Chondrocyte (in vitro differentiated cells): ENCODE results near the gene FLNA. TPM values are rescaled to one million over a fixed set of nuclear protein-coding genes. Genes with fewer than 3 reads are reported as not detected.
"Not testable (repeated sequence)": the region's sequence is repeated elsewhere in the genome, so short reads cannot be mapped to it uniquely, and the experiment has no call there.

Experiments used
- DNase-seq: peaks from one replicate; pipeline ENCODE4 v3.0.0; 2021; ENCODE audit warnings: mixed read lengths, low spot score
- H3K27ac Mint-ChIP-seq: one replicate; pipeline ENCODE4 v1.8.0; 2021; ENCODE audit warnings: mild to moderate bottlenecking, moderate library complexity, mixed read lengths; ENCODE audit not compliant: unreplicated experiment
- H3K27me3 Mint-ChIP-seq: 2 replicates; pipeline ENCODE4 v1.8.0; 2021; ENCODE audit warnings: low read depth, mixed read lengths
- H3K36me3 Mint-ChIP-seq: 2 replicates; pipeline ENCODE4 v1.8.0; 2021; ENCODE audit warnings: low read depth, mixed read lengths
- H3K4me1 Mint-ChIP-seq: 2 replicates; pipeline ENCODE4 v1.8.0; 2021; ENCODE audit warnings: low read depth, mild to moderate bottlenecking, mixed read lengths
- H3K4me3 Mint-ChIP-seq: one replicate; pipeline ENCODE4 v1.8.0; 2021; ENCODE audit warnings: mild to moderate bottlenecking, moderate library complexity, mixed read lengths; ENCODE audit not compliant: unreplicated experiment
- H3K9me3 Mint-ChIP-seq: 2 replicates; pipeline ENCODE4 v1.8.0; 2021; ENCODE audit warnings: low read depth, mixed read lengths
- CTCF ChIP-seq: fragments of 200-600 bp; sonication (generic); IDR thresholded peaks from 2 replicates; pipeline ENCODE4 v1.5.0; 2021; ENCODE audit warnings: antibody characterized with exemption, mild to moderate bottlenecking, moderate library complexity
- total RNA-seq: library from RNA; stranded (reverse); gene quantifications from 3 replicates; pipeline ENCODE4 v1.2.1, GENCODE V29; 2021

Gene FLNA
- total RNA-seq, 1 donor from 2014 or later: 4,327 TPM

- H3K27me3 Mint-ChIP-seq, H3K27ac Mint-ChIP-seq: not testable (repeated sequence)
- peak; percentile 9 for TF ChIP-seq CTCF
Measured at GRCh38 chrX:154341399-154342298, 32.8 kb downstream of the FLNA start.

GRCh38 chrX:154334496-154334895, 39.9 kb downstream of the FLNA start:
- DNase-seq: peak; percentile 37
- Mint-ChIP-seq H3K27me3 (peaks cover 2% of the 10 kb centered on the region), H3K36me3 (no peaks in the 10 kb centered on the region), H3K27ac (no peak overlapping the region), H3K4me3 (no peak overlapping the region), H3K9me3 (no peaks in the 10 kb centered on the region), H3K4me1 (peaks cover 4% of the 10 kb centered on the region)
- no peak for TF ChIP-seq CTCF

More at GRCh38 chrX:154341399-154342298, 32.8 kb downstream of the FLNA start:
- H3K36me3 Mint-ChIP-seq, H3K4me3 Mint-ChIP-seq, H3K4me1 Mint-ChIP-seq, DNase-seq, H3K9me3 Mint-ChIP-seq: not testable (repeated sequence)

- Mint-ChIP-seq H3K36me3 (no peaks in the 10 kb centered on the region), H3K9me3 (no peaks in the 10 kb centered on the region), H3K4me1 (peaks cover 5% of the 10 kb centered on the region), H3K27me3 (peaks cover 2% of the 10 kb centered on the region), H3K27ac (no peak overlapping the region), H3K4me3 (no peak overlapping the region)
- DNase-seq: peak; percentile 38
- no peak for TF ChIP-seq CTCF
Measured at GRCh38 chrX:154333837-154334271, 40.6 kb downstream of the FLNA start.

- no peak overlapping the region for H3K4me3 Mint-ChIP-seq
- no peak for DNase-seq
- no peaks in the 10 kb centered on the region for H3K36me3 Mint-ChIP-seq
- no peaks in the 10 kb centered on the region for H3K9me3 Mint-ChIP-seq
- no peak for TF ChIP-seq CTCF
- peaks cover 2% of the 10 kb centered on the region for H3K27me3 Mint-ChIP-seq
- no peak overlapping the region for H3K27ac Mint-ChIP-seq
- H3K4me1 Mint-ChIP-seq: peaks cover 5% of the 10 kb centered on the region
Measured at GRCh38 chrX:154333116-154333515, 41.3 kb downstream of the FLNA start.

- peaks cover 2% of the 10 kb centered on the region for H3K27me3 Mint-ChIP-seq
- no peaks in the 10 kb centered on the region for H3K9me3 Mint-ChIP-seq
- no peak overlapping the region for H3K27ac Mint-ChIP-seq
- H3K4me3 Mint-ChIP-seq: no peak overlapping the region
- DNase-seq: peak; percentile 92
- peaks cover 8% of the 10 kb centered on the region for H3K4me1 Mint-ChIP-seq
- TF ChIP-seq CTCF: no peak
- no peaks in the 10 kb centered on the region for H3K36me3 Mint-ChIP-seq
Measured at GRCh38 chrX:154332561-154332960, 41.9 kb downstream of the FLNA start.
